ENCODE measurements around the gene CFAP58.
A peak's percentile ranks its signal among the peaks of the same experiment; 100 is the strongest.

Gene CFAP58

DNA sequence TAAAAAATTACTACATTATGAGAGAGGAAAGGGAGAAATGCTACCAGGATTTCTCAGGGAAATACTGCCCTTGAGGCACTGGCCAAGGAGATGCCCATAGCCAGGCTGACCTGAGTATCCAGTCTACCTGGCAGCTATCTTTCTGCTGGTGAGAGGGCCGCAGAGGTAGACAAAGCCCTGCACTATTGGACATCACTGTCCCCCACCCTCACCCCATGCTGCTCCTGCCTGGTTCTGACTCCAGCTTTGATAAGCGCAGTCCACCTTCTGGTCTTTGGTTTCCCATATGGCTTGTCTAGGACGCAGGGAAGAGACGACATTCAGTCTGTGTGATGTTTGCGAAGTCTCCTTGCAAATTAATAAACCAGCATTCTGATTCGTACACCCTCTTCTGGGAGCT is 19.1 kb upstream of the CFAP58 start:
- DNase-seq (ENCODE audit: low spot score), result no peak

- no peak for DNase-seq (ENCODE audit: low spot score)
These were observed 18.5 kb upstream of the CFAP58 start for GRCh38 chr10:104334965-104335650.

- DNase-seq (ENCODE audit: low spot score), result no peak
These were observed 16.7 kb upstream of the CFAP58 start for GRCh38 chr10:104336821-104337467.

- DNase-seq (ENCODE audit: low spot score), result peak; percentile 48
These were observed 16.1 kb upstream of the CFAP58 start for GRCh38 chr10:104337521-104337984.

- peak; percentile 52 for DNase-seq (ENCODE audit: low spot score)
These were observed 15.5 kb upstream of the CFAP58 start, which contains the start of gene ITPRIP for GRCh38 chr10:104337985-104338735. Gene ITPRIP (minus strand): TSS chr10:104338465. CDS start chr10:104316051, 22,414 bp downstream.

GRCh38 chr10:104339469-104340110 is 14.0 kb upstream of the CFAP58 start:
- no peak for DNase-seq (ENCODE audit: low spot score)

- DNase-seq (ENCODE audit: low spot score), result no peak
These were observed 13.5 kb upstream of the CFAP58 start for GRCh38 chr10:104340111-104340526.

GRCh38 chr10:104340641-104341040 is 13.0 kb upstream of the CFAP58 start:
- DNase-seq (ENCODE audit: low spot score), result no peak

- no peak for DNase-seq (ENCODE audit: low spot score)
These were observed 10.7 kb upstream of the CFAP58 start for GRCh38 chr10:104342941-104343411.

DNA sequence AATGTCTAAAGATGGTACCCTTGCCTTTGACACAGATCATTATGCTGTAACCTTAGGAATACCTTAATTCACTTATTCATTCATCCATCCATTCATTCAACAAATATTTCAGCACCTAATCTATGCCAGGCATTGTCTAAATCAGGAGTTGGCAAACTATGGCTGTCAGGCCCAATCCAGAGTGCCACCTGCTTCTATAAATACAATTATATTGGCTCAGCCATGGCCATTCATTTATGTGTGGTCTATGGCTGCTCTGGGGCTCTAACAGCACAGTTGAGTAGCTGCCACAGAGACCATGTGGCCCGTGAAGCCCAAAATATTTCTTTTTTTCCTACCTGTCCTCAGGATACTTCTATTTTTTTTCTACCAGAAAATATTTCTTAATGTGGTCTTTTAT is 9.4 kb upstream of the CFAP58 start:
- no peak for DNase-seq (ENCODE audit: low spot score)

- no peak for DNase-seq (ENCODE audit: low spot score)
These were observed 8.1 kb upstream of the CFAP58 start for GRCh38 chr10:104345515-104345914.

- DNase-seq (ENCODE audit: low spot score), result no peak
These were observed 7.7 kb upstream of the CFAP58 start for GRCh38 chr10:104345941-104346340.

GRCh38 chr10:104347295-104348045 is 6.2 kb upstream of the CFAP58 start:
- DNase-seq (ENCODE audit: low spot score), result no peak

GRCh38 chr10:104348601-104349000 is 5.0 kb upstream of the CFAP58 start:
- DNase-seq (ENCODE audit: low spot score), result no peak

- no peak for DNase-seq (ENCODE audit: low spot score)
These were observed 4.0 kb upstream of the CFAP58 start for GRCh38 chr10:104349623-104350126.

- no peak for DNase-seq (ENCODE audit: low spot score)
These were observed 3.5 kb upstream of the CFAP58 start for GRCh38 chr10:104350127-104350635.

DNA sequence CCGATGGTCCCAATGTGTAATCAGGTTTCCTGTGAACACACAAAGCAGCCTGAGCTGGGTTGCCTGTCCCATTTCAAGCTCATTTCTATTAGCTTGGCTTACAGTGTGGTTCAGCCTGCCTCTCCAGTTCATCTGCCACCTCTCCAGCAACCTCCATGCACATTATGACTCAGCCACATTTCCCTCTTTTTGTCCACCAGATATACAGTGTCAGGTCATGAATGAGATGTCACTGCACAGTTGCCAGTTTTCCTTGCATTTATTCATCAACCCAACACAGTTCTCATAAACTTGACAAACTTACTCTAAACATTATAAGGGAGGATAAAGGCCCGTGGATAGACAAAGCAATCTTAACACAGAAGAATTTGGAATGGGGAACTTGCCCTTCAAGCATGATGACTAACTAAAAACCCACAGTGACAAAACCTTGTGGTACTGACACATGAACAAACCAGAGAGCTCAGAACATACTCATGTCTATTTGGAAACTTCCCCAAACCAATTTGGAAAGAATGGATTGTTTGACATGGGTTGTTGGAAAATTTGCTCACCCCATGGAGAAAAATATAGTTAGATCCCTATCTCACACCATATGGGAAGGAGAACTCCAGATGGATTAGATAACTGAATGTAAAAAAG is 2.5 kb upstream of the CFAP58 start:
- no peak for DNase-seq (ENCODE audit: low spot score)

GRCh38 chr10:104351919-104352318 is 1.7 kb upstream of the CFAP58 start:
- DNase-seq (ENCODE audit: low spot score), result no peak

- no peak for DNase-seq (ENCODE audit: low spot score)
These were observed 6.2 kb downstream of the CFAP58 start for GRCh38 chr10:104359811-104360210.

GRCh38 chr10:104367904-104368303 is 14.3 kb downstream of the CFAP58 start:
- DNase-seq (ENCODE audit: low spot score), result no peak

DNA sequence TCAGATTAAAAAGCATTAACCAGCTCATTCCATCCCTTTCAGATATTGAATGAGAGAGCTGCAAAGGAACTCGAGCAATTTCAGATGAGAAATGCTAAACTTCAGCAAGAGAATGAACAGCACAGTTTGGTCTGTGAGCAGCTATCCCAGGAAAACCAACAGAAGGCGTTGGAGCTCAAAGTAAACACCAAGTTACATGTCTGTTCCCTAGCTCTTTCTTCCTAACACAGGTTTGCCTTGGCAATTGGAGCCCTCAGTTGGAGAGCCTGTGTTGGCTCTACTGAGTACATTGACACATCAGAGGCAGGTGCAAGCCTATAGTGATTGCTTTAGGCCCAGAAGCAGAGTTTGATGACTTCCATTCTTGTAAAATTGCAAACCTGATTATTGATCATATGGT is 14.7 kb downstream of the CFAP58 start:
- no peak for DNase-seq (ENCODE audit: low spot score)

All from HuH-7.5 (cell line).